ENCODE results near the gene MRPL17.

The MRPL17 gene

DNA sequence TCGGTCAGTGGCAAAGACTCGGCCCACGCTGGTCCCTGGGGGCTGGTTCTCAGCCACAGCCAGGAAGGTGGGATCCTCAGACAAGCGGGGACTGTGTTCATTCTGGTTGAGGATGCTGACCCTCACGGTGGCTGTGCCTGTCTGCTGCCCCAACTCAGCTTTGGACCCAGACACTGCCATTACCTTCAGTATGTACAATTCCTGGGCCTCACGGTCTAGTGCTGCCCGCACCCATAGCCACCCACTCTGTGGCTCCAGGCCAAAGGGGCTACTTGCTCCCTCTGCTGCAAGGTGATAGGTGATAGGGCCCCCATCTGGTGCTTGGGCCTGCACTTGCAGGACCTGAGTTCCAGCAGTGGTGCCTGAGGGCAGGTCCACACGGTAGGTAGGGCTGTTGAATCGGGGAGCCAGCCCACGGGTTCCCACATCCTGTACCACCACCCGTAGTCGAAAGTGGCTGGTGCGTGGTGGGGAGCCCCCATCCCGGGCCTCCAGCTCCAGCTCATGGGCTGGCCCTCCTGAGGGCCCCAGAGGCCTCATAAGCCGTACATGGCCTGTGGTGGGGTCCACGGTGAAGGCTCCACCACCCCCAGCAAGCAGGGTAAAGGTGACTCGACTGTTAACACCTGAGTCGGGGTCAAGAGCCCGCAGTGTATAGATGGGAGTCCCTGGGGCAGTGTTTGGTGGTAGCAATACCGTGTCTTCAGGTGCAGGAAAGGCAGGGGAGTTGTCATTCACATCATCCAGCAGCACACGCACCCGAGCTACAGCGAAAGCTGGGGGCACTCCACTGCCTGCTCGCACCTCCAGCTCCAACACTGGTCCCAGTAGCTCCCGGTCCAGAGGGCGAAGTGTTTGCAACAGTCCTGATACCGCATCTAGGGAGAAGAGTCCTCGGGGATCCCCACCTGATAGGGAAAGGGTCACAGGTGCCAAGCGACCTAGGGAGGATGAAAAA, 50.7 kb downstream of the MRPL17 start:
- no peak for DNase-seq (ENCODE audit: low spot score)

DNA sequence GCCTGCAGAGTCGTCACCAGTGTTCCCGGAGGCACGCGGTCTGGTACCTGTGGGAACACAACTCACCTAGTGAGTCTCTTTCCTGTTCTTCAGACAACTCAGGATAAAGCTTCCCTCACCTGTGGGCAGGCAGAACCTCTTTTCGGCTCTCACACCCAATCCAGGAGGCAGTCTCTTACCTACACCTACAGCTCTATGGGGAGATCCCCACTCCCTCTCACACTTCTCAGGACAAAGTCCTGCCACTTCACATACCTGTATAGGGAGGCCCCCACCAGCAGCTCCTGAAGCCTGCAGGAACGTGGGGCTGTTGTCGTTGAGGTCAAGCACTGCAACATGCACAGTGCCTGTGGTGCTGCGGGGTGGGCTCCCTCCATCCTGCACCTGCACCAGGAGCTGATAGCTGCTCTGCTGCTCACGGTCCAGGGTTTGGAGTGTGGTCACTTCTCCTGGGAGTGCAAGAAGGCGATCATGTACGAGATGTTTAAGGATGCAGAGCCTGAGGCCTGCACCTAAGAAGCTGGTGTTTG, 51.7 kb downstream of the MRPL17 start:
- DNase-seq (ENCODE audit: low spot score) = no peak

DNA sequence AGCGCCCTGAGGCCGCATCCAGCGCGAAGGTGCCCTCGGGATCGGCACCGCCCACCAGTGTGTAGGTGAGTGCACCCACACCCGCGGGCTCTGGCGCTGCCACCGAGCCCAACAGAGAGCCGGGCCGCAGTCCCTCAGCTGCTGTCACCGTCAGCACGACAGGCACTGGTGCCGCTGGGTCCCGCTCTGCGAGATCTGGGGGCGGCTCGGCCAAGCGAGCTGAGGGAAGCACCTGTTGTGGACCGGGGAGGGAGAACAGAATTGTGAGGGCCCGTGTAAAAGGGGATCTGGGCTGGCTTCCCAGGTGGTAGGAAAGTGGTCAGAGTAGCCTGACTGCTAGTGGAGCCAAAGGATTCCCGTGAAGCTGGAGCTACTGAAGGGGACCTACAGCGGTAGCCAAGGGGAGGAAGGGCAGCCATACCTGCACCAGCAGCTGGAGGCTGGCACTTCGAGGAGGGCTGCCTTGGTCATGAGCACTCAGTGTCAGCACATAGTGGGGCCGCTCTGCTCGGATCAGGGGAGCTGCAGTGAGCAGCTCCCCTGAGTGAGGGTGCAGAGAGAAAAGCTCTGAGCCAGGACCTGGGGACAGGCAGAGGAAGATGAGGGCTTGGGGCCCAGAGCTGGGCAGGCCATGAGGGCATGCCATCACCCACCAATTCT, 52.4 kb downstream of the MRPL17 start:
- DNase-seq (ENCODE audit: low spot score) = no peak

Data from left forelimb (tissue), 1 donor.